HepG2 (cell line): ENCODE results near the gene CEBPG.

Experiments
- CTCF ChIP-seq: sonication (generic); formaldehyde crosslinking; IDR thresholded peaks from 2 replicates; pipeline ENCODE4 v1.5.0; 2020; ENCODE audit warnings: mild to moderate bottlenecking, missing genetic modification reagents, moderate library complexity
- KLF9 ChIP-seq: IDR thresholded peaks from 2 replicates; pipeline ENCODE4 v1.6.1; 2016; ENCODE audit warnings: low read depth
- POLR2A ChIP-seq, 2 experiments: IDR thresholded peaks; 2 replicates each; pipeline ENCODE4 v1.6.1; 2011; ENCODE audit warnings: low read depth in 2 of 2, low read length in 2 of 2, mild to moderate bottlenecking in 1 of 2, moderate library complexity in 1 of 2; ENCODE audit not compliant: insufficient read depth in 1 of 2
- RAD21 ChIP-seq: fragments of 450-650 bp; formaldehyde crosslinking; IDR thresholded peaks from 2 replicates; pipeline ENCODE4 v1.5.0; 2020; ENCODE audit warnings: mild to moderate bottlenecking
- TARDBP ChIP-seq: sonication (generic); formaldehyde crosslinking; IDR thresholded peaks from 2 replicates; pipeline ENCODE4 v1.8.0; 2022; ENCODE audit warnings: mild to moderate bottlenecking, missing genetic modification reagents
- ZBTB4 ChIP-seq: sonication (generic); formaldehyde crosslinking; IDR thresholded peaks from 2 replicates; pipeline ENCODE4 v1.4.0; 2020; ENCODE audit warnings: missing genetic modification reagents, mild to moderate bottlenecking, borderline replicate concordance
- ZSCAN31 ChIP-seq: sonication (generic); formaldehyde crosslinking; IDR thresholded peaks from 2 replicates; pipeline ENCODE4 v1.5.0; 2020; ENCODE audit warnings: low read depth, mild to moderate bottlenecking, missing genetic modification reagents
- TF ChIP-seq, protein P1 (sequence below): sonication (generic); formaldehyde crosslinking; IDR thresholded peaks from 2 replicates; pipeline ENCODE4 v1.5.0; 2020; ENCODE audit warnings: missing genetic modification reagents

GRCh38 chr19:33400856-33401682 is 27.6 kb downstream of the CEBPG start:
- no peak for TF ChIP-seq ZSCAN31 (CRISPR knock-in tag)
- no peak for TF ChIP-seq POLR2A (IDR thresholded peaks at IDR 0.05; ENCODE audit: insufficient read depth in 1 of 2, low read depth in 2 of 2, low read length in 2 of 2)
- TF ChIP-seq, protein P1, sequence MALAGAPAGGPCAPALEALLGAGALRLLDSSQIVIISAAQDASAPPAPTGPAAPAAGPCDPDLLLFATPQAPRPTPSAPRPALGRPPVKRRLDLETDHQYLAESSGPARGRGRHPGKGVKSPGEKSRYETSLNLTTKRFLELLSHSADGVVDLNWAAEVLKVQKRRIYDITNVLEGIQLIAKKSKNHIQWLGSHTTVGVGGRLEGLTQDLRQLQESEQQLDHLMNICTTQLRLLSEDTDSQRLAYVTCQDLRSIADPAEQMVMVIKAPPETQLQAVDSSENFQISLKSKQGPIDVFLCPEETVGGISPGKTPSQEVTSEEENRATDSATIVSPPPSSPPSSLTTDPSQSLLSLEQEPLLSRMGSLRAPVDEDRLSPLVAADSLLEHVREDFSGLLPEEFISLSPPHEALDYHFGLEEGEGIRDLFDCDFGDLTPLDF (CRISPR knock-in tag): no peak
- TF ChIP-seq TARDBP: no peak
- TF ChIP-seq CTCF: no peak
- TF ChIP-seq RAD21 (CRISPR knock-in tag): no peak
- TF ChIP-seq KLF9 (CRISPR knock-in tag): no peak
- 0 out of 2 replicates have a peak, but pooled peaks have one; percentile 46 for TF ChIP-seq ZBTB4 (CRISPR knock-in tag)
